Endodermal cell (in vitro differentiated cells): Measurements from ENCODE around the gene IFNL3. TPM values are rescaled to one million over a fixed set of nuclear protein-coding genes. Genes with fewer than 3 reads are reported as not detected.

Source experiments
- DNase-seq: peaks from one replicate; pipeline ENCODE4 v3.0.0-alpha.2; 2017
- H3K27ac ChIP-seq: 2 replicates; pipeline ENCODE4 v1.5.1; 2013; ENCODE audit warnings: mild to moderate bottlenecking, low read depth, low read length, moderate library complexity
- H3K27me3 ChIP-seq: 2 replicates; pipeline ENCODE4 v1.6.1; 2013; ENCODE audit warnings: mild to moderate bottlenecking, low read length, moderate library complexity; ENCODE audit not compliant: insufficient read depth, control insufficient read depth, poor library complexity, severe bottlenecking
- H3K36me3 ChIP-seq: 2 replicates; pipeline ENCODE4 v1.7.0; 2013; ENCODE audit warnings: mild to moderate bottlenecking, low read length, moderate library complexity; ENCODE audit not compliant: control insufficient read depth, insufficient read depth
- H3K4me1 ChIP-seq: one replicate; pipeline ENCODE4 v1.7.0; 2013; ENCODE audit warnings: low read length; ENCODE audit not compliant: control insufficient read depth, insufficient read depth
- H3K4me3 ChIP-seq: 2 replicates; pipeline ENCODE4 v1.5.1; 2013; ENCODE audit warnings: mild to moderate bottlenecking, low read length, moderate library complexity
- H3K9ac ChIP-seq: 2 replicates; pipeline ENCODE4 v1.6.1; 2013; ENCODE audit warnings: mild to moderate bottlenecking, low read length, moderate library complexity; ENCODE audit not compliant: poor library complexity, severe bottlenecking; ENCODE audit errors: extremely low read depth
- H3K9me3 ChIP-seq: 2 replicates; pipeline ENCODE4 v1.6.1; 2013; ENCODE audit warnings: mild to moderate bottlenecking, low read length, moderate library complexity; ENCODE audit not compliant: control insufficient read depth
- H3K27ac Mint-ChIP-seq: 2 replicates; pipeline ENCODE4 v1.8.0; 2020; ENCODE audit warnings: mixed read lengths
- H3K27me3 Mint-ChIP-seq: 2 replicates; pipeline ENCODE4 v1.8.0; 2021; ENCODE audit warnings: mild to moderate bottlenecking, mixed read lengths; ENCODE audit not compliant: insufficient read depth
- H3K36me3 Mint-ChIP-seq: 2 replicates; pipeline ENCODE4 v1.8.0; 2020; ENCODE audit warnings: low read depth, mixed read lengths
- H3K4me1 Mint-ChIP-seq: 2 replicates; pipeline ENCODE4 v1.8.0; 2020; ENCODE audit warnings: mixed read lengths
- H3K4me3 Mint-ChIP-seq: 2 replicates; pipeline ENCODE4 v1.8.0; 2020; ENCODE audit warnings: mild to moderate bottlenecking, moderate library complexity, mixed read lengths
- H3K9me3 Mint-ChIP-seq: 2 replicates; pipeline ENCODE4 v1.8.0; 2020; ENCODE audit warnings: mild to moderate bottlenecking, mixed read lengths
- CTCF ChIP-seq: fragments of 200-600 bp; sonication (generic); conservative IDR thresholded peaks from 2 replicates; pipeline ENCODE4 v1.5.0; 2021; ENCODE audit warnings: antibody characterized with exemption, mild to moderate bottlenecking
- WGBS, 2 experiments: methylation state at CpG; one replicate each; pipeline versions ENCODE4 v1.1.5 to v1.1.7; 2013; ENCODE audit warnings: missing lambda C conversion rate in 2 of 2, mixed read lengths in 1 of 2; ENCODE audit not compliant: insufficient coverage in 1 of 2, insufficient read length in 1 of 2; 5-methylcytosine and 5-hydroxymethylcytosine counted together
- total RNA-seq, 2 donors: library from RNA; stranded (reverse); fragmentation: NEBNext Ultra II Directional in 1 of 2; extraction: Animal tissue kit (Norgen Biotek cat#: 25700) in 1 of 2; gene quantifications; 2 replicates in 1 of 2; 3 replicates in 1 of 2; pipeline ENCODE4 v1.2.1, GENCODE V29; 2021

The IFNL3 gene
- total RNA-seq, 2 donors from 2014 or later, result not detected

- Histone ChIP-seq H3K9me3 (peaks cover 5% of the 10 kb centered on the region), H3K27ac (no peak overlapping the region), H3K4me3 (no peak overlapping the region), H3K4me1 (no peaks in the 10 kb centered on the region), H3K27me3 (no peaks in the 10 kb centered on the region), H3K36me3 (no peaks in the 10 kb centered on the region), H3K9ac (no peak overlapping the region)
- Mint-ChIP-seq H3K4me1 (no peaks in the 10 kb centered on the region), H3K27ac (no peak overlapping the region), H3K36me3 (no peaks in the 10 kb centered on the region), H3K4me3 (no peak overlapping the region), H3K27me3 (peaks cover 18% of the 10 kb centered on the region), H3K9me3 (peaks cover 8% of the 10 kb centered on the region)
- 82 to 88% methylated on average over 11 to 13 of the region's 13 CpGs for WGBS, 2 experiments
- no peak for TF ChIP-seq CTCF
- DNase-seq, result no peak
Measured at GRCh38 chr19:39211731-39212374, 33.0 kb downstream of the IFNL3 start.

GRCh38 chr19:39209196-39209595 is 35.6 kb downstream of the IFNL3 start:
- peaks cover 28% of the 10 kb centered on the region for H3K27me3 Mint-ChIP-seq

GRCh38 chr19:39208175-39208795 is 36.5 kb downstream of the IFNL3 start:
- Mint-ChIP-seq H3K27me3 (peaks cover 37% of the 10 kb centered on the region), H3K4me1 (no peaks in the 10 kb centered on the region), H3K9me3 (no peaks in the 10 kb centered on the region), H3K36me3 (no peaks in the 10 kb centered on the region), H3K27ac (no peak overlapping the region), H3K4me3 (no peak overlapping the region)
- no peak overlapping the region for H3K27ac ChIP-seq
- no peak overlapping the region for H3K4me3 ChIP-seq
- H3K27me3 ChIP-seq, result peaks cover 15% of the 10 kb centered on the region
- no peak overlapping the region for H3K9ac ChIP-seq
- no peaks in the 10 kb centered on the region for H3K36me3 ChIP-seq
- WGBS, 2 experiments, result 86 to 89% methylated on average over 7 to 9 of the region's 9 CpGs
- H3K9me3 ChIP-seq, result no peaks in the 10 kb centered on the region
- DNase-seq, result no peak
- no peaks in the 10 kb centered on the region for H3K4me1 ChIP-seq
- TF ChIP-seq CTCF, result no peak

More at GRCh38 chr19:39209196-39209595, 35.6 kb downstream of the IFNL3 start:
- no peak overlapping the region for H3K4me3 ChIP-seq
- H3K27me3 ChIP-seq, result peaks cover 6% of the 10 kb centered on the region
- no peaks in the 10 kb centered on the region for H3K36me3 ChIP-seq
- no peak overlapping the region for H3K27ac Mint-ChIP-seq
- 85 to 100% methylated on average over 2 to 7 of the region's 7 CpGs for WGBS, 2 experiments
- H3K9ac ChIP-seq, result no peak overlapping the region
- H3K9me3 Mint-ChIP-seq, result no peaks in the 10 kb centered on the region
- H3K9me3 ChIP-seq, result no peaks in the 10 kb centered on the region
- DNase-seq, result no peak
- no peak overlapping the region for H3K27ac ChIP-seq
- no peaks in the 10 kb centered on the region for H3K36me3 Mint-ChIP-seq
- no peaks in the 10 kb centered on the region for H3K4me1 Mint-ChIP-seq
- no peak for TF ChIP-seq CTCF
- no peaks in the 10 kb centered on the region for H3K4me1 ChIP-seq
- H3K4me3 Mint-ChIP-seq, result no peak overlapping the region
